Adrenal gland (tissue), 12 donors: ENCODE measurements around the gene ZNF146. TPM values are rescaled to one million over a fixed set of nuclear protein-coding genes. Genes with fewer than 3 reads are reported as not detected.

ENCODE experiments used
- DNase-seq, 7 donors: peaks; one replicate each; pipeline ENCODE4 v3.0.0-alpha.2; 2019 to 2020
- H3K27ac ChIP-seq, 5 donors: fragments of 200-600 bp; sonication (generic) in 4 of 5; 1 replicate in 3 of 5; 2 replicates in 2 of 5; pipeline versions ENCODE4 v1.5.1 to v1.8.0; 2016 to 2020; ENCODE audit warnings: mild to moderate bottlenecking in 1 of 5
- H3K27me3 ChIP-seq: fragments of 200-600 bp; 2 replicates; pipeline ENCODE4 v1.8.0; 2021
- H3K36me3 ChIP-seq, 2 donors: fragments of 200-600 bp; replicated peaks in 1 of 2; 1 replicate in 1 of 2; 2 replicates in 1 of 2; pipeline versions ENCODE4 v1.5.1 to v1.8.0; 2018 to 2022
- H3K4me1 ChIP-seq, 2 donors: fragments of 200-600 bp; replicated peaks in 1 of 2; 1 replicate in 1 of 2; 2 replicates in 1 of 2; pipeline versions ENCODE4 v1.5.1 to v1.8.0; 2018 to 2021
- H3K4me3 ChIP-seq, 4 donors: fragments of 200-600 bp; sonication (generic) in 3 of 4; one replicate each; pipeline ENCODE4 v1.5.1; 2016 to 2018
- H3K9me3 ChIP-seq, 3 donors: fragments of 200-600 bp; sonication (generic) in 1 of 3; replicated peaks in 1 of 3; 1 replicate in 2 of 3; 2 replicates in 1 of 3; pipeline versions ENCODE4 v1.5.1 to v1.8.0; 2016 to 2021
- POLR2A ChIP-seq, 2 donors: fragments of 450-650 bp; IDR thresholded peaks; one replicate each; pipeline ENCODE4 v1.6.1; 2017; ENCODE audit warnings: antibody characterized with exemption in 2 of 2, mild to moderate bottlenecking in 2 of 2, moderate library complexity in 1 of 2
- WGBS, 4 donors: extraction: QIAGEN DNeasy Blood & Tissue Kit in 2 of 4; methylation state at CpG; one replicate each; pipeline versions ENCODE4 v1.1.5 to v1.1.7; 2013 to 2017; 5-methylcytosine and 5-hydroxymethylcytosine counted together
- intact Hi-C, 2 donors: fragments of 100-400 bp; cut with DNase I; formaldehyde crosslinking; loops; one replicate each; pipeline versions ENCODE4 v1.14.1 to v1.15.0; 2022 to 2023
- polyA plus RNA-seq, 3 donors: library from polyadenylated mRNA; stranded (reverse); fragments of 200-250 nt in 2 of 3; fragments of 350-450 nt in 1 of 3; fragmentation: Illumina TruSeq in 1 of 3; extraction: RNeasy Lipid Tissue Mini Kit (QIAGEN cat#74804) in 1 of 3; gene quantifications; one replicate each; pipeline ENCODE4 v1.2.3, GENCODE V29; 2013 to 2014
- total RNA-seq, 9 donors: library from RNA; depleted of rRNA in 4 of 9; stranded (reverse); fragments of >200 nt in 4 of 9; fragments of 120-200 nt in 1 of 9; fragmentation: NEBNext Ultra II Directional in 1 of 9; extraction: Animal tissue kit (Norgen Biotek cat#: 25700) in 1 of 9; gene quantifications; one replicate each; pipeline versions ENCODE4 v1.1.0 to v1.2.4, GENCODE V29; 2013 to 2023
- TF ChIP-seq, protein P1 (sequence below), 6 experiments: fragments of 450-650 bp in 4 of 6; fragments of 200-600 bp in 2 of 6; sonication (generic) in 1 of 6; IDR thresholded peaks; 1 replicate in 5 of 6; 2 replicates in 1 of 6; pipeline versions ENCODE4 v1.5.1 to v1.8.0; 2016 to 2021; ENCODE audit warnings: antibody characterized with exemption in 6 of 6, mild to moderate bottlenecking in 2 of 6, moderate library complexity in 1 of 6
- donor health status: healthy with polysubstance abuse.
- donor health status: Bipolar disorder and iron deficiency.
- donor health status: DM: yes; HTN: yes; CAD: no.
- donor health status: DM: no; HTN: no; CAD: no.
- donor health status: DM: no; HTN: no; CAD: no.
- donor health status: DM: yes; HTN: yes; CAD: no.

Gene ZNF146
- total and polyA plus RNA-seq, 12 donors = 20.7 to 128 (median 40.7) TPM

DNA sequence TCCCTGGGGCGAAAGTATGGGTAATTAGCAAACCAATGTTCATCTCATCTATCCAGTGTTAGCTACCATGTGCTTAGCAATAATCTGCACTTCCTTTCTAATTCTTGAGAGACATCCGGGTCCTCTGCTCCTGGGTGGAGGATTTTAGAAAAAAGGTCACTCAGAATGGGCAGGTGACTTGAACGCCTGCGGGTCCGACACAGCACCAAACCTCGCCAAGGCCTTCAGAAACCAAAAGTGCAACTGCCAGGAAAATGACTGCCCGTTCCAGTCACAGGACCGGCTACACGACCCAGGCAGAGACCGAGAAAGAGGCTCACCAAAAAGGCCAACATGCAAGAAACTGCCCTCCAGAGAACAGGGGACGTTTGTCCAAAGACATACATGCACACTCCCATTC is 39.9 kb downstream of the ZNF146 start:
- Histone ChIP-seq H3K9me3 (no peaks in the 10 kb centered on the region), H3K27me3 (no peaks in the 10 kb centered on the region), H3K4me3 (no peak overlapping the region), H3K36me3 (no peaks in the 10 kb centered on the region), H3K4me1 (no peaks in the 10 kb centered on the region), H3K27ac (no peak overlapping the region)
- DNase-seq = no peak
- 86 to 96% (median 91%) methylated on average over 8 to 11 of the region's 11 CpGs for WGBS, 4 donors
- intact Hi-C loops = no loop called here
- TF ChIP-seq, protein P1, sequence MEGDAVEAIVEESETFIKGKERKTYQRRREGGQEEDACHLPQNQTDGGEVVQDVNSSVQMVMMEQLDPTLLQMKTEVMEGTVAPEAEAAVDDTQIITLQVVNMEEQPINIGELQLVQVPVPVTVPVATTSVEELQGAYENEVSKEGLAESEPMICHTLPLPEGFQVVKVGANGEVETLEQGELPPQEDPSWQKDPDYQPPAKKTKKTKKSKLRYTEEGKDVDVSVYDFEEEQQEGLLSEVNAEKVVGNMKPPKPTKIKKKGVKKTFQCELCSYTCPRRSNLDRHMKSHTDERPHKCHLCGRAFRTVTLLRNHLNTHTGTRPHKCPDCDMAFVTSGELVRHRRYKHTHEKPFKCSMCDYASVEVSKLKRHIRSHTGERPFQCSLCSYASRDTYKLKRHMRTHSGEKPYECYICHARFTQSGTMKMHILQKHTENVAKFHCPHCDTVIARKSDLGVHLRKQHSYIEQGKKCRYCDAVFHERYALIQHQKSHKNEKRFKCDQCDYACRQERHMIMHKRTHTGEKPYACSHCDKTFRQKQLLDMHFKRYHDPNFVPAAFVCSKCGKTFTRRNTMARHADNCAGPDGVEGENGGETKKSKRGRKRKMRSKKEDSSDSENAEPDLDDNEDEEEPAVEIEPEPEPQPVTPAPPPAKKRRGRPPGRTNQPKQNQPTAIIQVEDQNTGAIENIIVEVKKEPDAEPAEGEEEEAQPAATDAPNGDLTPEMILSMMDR (IDR thresholded peaks at IDR 0.05) = no peak
- TF ChIP-seq POLR2A (IDR thresholded peaks at IDR 0.05) = no peak

DNA sequence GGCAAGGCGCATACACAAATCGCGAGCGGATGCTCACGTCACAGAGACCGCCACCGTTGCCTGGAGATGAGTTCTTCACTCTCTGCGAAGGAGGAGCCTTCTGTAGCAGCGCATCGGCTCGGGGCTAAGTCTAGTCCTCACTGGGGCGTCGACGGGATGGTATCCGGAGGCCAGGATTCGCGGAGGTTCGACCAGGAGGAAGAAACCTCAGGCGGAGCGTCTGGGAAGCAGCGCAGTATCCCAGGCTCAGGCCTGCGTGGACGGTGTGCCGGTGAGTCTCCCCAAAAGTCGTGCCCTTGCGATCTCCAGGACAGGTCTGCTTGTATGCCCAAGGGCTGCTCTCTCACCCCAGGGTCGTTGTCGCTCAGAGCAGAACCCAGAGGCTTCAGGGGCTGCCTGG is 40.4 kb downstream of the ZNF146 start:
- H3K4me3 ChIP-seq = no peak overlapping the region
- no peak for TF ChIP-seq POLR2A (IDR thresholded peaks at IDR 0.05)
- TF ChIP-seq, protein P1 (IDR thresholded peaks at IDR 0.05) = no peak
- H3K27me3 ChIP-seq = no peaks in the 10 kb centered on the region
- no peaks in the 10 kb centered on the region for H3K9me3 ChIP-seq
- no peak overlapping the region for H3K27ac ChIP-seq
- 93 to 98% (median 94%) methylated on average over 23 to 28 of the region's 28 CpGs for WGBS, 4 donors
- H3K4me1 ChIP-seq = no peaks in the 10 kb centered on the region
- no peaks in the 10 kb centered on the region for H3K36me3 ChIP-seq
- peak in 1 of 7 donors; percentile 7 for DNase-seq
- intact Hi-C loops = no loop called here

DNA sequence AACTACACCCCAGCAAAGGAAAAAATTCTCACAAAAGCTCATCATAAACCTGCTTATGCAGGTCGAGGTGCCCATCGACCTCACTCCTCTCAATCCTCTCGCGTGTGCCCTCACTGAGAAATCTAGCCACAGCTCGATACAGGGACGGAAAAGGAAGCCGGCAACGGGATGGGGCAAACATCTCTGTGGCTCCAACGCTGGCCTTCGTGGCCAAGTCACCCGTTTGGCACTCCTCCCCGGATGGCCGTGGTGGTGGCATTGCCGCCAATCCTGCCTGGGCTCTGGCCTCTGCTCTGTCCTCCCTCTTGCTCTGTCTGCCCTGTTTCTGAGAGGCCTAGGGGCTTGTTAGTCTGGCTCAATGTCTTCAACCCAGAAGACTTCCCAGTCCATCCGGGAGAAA is 41.2 kb downstream of the ZNF146 start:
- DNase-seq = peak in 1 of 7 donors; percentile 11
- TF ChIP-seq POLR2A (IDR thresholded peaks at IDR 0.05) = no peak
- TF ChIP-seq, protein P1 (IDR thresholded peaks at IDR 0.05) = no peak
- H3K4me1 ChIP-seq = no peaks in the 10 kb centered on the region
- no peaks in the 10 kb centered on the region for H3K9me3 ChIP-seq
- WGBS, 4 donors = 94 to 97% (median 96%) methylated on average over 12 to 15 of the region's 15 CpGs
- no peak overlapping the region for H3K4me3 ChIP-seq
- no peaks in the 10 kb centered on the region for H3K36me3 ChIP-seq
- intact Hi-C loops = no loop called here
- H3K27ac ChIP-seq = no peak overlapping the region
- H3K27me3 ChIP-seq = no peaks in the 10 kb centered on the region

DNA sequence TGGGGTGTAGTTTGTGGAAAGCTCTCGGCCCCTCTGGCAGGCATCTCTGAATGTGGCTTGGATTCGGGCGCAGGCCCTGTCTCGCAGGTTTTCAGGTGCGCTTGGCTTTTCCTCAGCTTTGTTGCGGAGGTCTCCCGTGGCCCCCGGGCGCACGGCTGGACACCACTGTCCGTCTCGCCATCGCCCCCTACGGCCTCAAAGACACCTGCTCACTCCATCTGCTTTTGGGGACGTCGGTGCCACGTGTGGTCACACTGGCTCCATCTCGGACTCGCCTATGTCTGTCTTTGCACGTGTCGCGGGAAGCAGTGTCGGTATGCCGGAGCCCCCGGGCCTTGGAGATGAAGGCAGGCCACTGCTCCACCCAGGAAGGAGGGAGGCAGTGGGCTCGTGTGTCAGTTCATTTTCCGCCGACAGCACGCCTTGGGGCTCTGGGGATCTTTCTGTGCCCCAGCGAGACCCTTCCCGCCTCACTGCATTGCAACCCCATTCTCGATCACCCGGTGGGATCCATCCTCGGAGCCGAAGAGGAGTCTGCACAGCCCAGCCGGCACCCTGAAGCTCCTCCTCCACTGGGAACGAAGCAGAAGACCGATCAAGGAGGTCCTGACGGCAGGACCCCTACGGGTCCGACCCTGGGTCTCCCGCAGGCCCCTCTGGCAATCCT is 42.1 kb downstream of the ZNF146 start:
- no peaks in the 10 kb centered on the region for H3K4me1 ChIP-seq
- H3K9me3 ChIP-seq = no peaks in the 10 kb centered on the region
- intact Hi-C loops = no loop called here
- no peak overlapping the region for H3K27ac ChIP-seq
- WGBS, 4 donors = 55 to 67% (median 60%) methylated on average over 11 to 42 of the region's 42 CpGs
- TF ChIP-seq, protein P1 (IDR thresholded peaks at IDR 0.05) = no peak
- TF ChIP-seq POLR2A (IDR thresholded peaks at IDR 0.05) = no peak
- H3K27me3 ChIP-seq = no peaks in the 10 kb centered on the region
- no peaks in the 10 kb centered on the region for H3K36me3 ChIP-seq
- DNase-seq = peak in 1 of 7 donors; percentile 14
- H3K4me3 ChIP-seq = peak overlapping the region in 3 of 4 donors; percentile 23 to 61 (median 33)
